ENCODE measurements around the gene WDR62.

Gene WDR62

DNA sequence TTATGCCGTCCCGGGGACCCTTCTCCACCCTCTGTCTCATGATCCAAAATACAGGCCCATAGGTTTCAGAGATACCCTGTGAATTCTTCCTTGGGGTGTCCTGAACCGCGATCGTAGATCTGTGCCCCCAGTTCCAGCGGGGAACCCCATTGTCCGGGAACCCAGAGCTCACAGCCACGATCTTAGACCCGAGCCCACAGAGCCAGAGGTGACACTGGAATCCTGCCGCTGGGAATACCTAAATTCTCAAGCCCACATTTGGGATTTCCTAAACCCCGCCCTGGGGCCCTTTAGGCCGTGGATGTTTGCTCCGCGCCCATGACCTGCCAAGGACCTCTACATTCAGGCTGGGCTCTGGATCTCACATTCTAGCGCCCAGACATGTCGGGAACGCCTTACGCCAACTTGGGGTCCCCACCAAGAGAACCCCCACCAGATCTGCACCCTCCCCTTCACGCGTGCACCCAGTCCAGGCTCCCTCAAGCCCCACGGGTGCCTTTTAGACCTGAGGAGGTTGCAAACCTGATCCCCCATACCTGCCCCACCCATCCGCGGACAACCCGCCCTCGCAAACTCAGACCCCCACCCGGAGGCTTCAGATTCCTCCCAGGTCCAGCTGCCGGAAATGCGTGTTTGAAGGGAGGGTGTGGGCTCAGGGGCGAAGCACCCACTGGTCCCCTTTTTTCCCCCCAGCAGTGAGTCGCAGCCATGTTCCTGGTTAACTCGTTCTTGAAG is 85.8 kb downstream of the WDR62 start:
- TF ChIP-seq CTCF (IDR thresholded peaks at IDR 0.05; ENCODE audit: insufficient read depth, low read length) (no peak), GABPA (IDR thresholded peaks at IDR 0.05; ENCODE audit: low read depth) (no peak)
- TF ChIP-seq, protein P1, sequence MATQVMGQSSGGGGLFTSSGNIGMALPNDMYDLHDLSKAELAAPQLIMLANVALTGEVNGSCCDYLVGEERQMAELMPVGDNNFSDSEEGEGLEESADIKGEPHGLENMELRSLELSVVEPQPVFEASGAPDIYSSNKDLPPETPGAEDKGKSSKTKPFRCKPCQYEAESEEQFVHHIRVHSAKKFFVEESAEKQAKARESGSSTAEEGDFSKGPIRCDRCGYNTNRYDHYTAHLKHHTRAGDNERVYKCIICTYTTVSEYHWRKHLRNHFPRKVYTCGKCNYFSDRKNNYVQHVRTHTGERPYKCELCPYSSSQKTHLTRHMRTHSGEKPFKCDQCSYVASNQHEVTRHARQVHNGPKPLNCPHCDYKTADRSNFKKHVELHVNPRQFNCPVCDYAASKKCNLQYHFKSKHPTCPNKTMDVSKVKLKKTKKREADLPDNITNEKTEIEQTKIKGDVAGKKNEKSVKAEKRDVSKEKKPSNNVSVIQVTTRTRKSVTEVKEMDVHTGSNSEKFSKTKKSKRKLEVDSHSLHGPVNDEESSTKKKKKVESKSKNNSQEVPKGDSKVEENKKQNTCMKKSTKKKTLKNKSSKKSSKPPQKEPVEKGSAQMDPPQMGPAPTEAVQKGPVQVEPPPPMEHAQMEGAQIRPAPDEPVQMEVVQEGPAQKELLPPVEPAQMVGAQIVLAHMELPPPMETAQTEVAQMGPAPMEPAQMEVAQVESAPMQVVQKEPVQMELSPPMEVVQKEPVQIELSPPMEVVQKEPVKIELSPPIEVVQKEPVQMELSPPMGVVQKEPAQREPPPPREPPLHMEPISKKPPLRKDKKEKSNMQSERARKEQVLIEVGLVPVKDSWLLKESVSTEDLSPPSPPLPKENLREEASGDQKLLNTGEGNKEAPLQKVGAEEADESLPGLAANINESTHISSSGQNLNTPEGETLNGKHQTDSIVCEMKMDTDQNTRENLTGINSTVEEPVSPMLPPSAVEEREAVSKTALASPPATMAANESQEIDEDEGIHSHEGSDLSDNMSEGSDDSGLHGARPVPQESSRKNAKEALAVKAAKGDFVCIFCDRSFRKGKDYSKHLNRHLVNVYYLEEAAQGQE (IDR thresholded peaks at IDR 0.05; ENCODE audit: insufficient replicate concordance, low read depth): no peak
- DNase-seq (ENCODE audit: low read depth in 1 of 2, low spot score in 1 of 2): peak; percentile 43 to 50
- Histone ChIP-seq H3K27ac (replicated peaks) (peak overlapping the region; percentile 94), H3K27me3 (ENCODE audit: insufficient read depth, poor library complexity, severe bottlenecking) (no peaks in the 10 kb centered on the region), H3K4me3 (replicated peaks; ENCODE audit: insufficient read depth, low read length) (peak overlapping the region; percentile 92)

GRCh38 chr19:36141039-36141927 is 86.6 kb downstream of the WDR62 start:
- 0 out of 2 replicates have a peak, but pooled peaks have one; percentile 30 for TF ChIP-seq POLR2AphosphoS5 (IDR thresholded peaks at IDR 0.05; ENCODE audit: low read depth)
- TF ChIP-seq, protein P1 (IDR thresholded peaks at IDR 0.05; ENCODE audit: insufficient replicate concordance, low read depth): no peak
- H3K27ac ChIP-seq (replicated peaks): peak overlapping the region; percentile 94
- peak; percentile 70 to 89 for DNase-seq (ENCODE audit: low read depth in 1 of 2, low spot score in 1 of 2)
- peak overlapping the region; percentile 92 for H3K4me3 ChIP-seq (replicated peaks; ENCODE audit: insufficient read depth, low read length)
- H3K27me3 ChIP-seq (ENCODE audit: insufficient read depth, poor library complexity, severe bottlenecking): no peaks in the 10 kb centered on the region

- Histone ChIP-seq H3K27ac (replicated peaks) (no peak overlapping the region), H3K27me3 (ENCODE audit: insufficient read depth, poor library complexity, severe bottlenecking) (no peaks in the 10 kb centered on the region), H3K4me3 (replicated peaks; ENCODE audit: insufficient read depth, low read length) (no peak overlapping the region)
- TF ChIP-seq POLR2AphosphoS5 (IDR thresholded peaks at IDR 0.05; ENCODE audit: low read depth) (no peak), CTCF (IDR thresholded peaks at IDR 0.05; ENCODE audit: insufficient read depth, low read length) (no peak), SPI1 (IDR thresholded peaks at IDR 0.05; ENCODE audit: borderline replicate concordance, low read depth) (no peak), GABPA (IDR thresholded peaks at IDR 0.05; ENCODE audit: low read depth) (no peak)
- TF ChIP-seq, protein P1 (IDR thresholded peaks at IDR 0.05; ENCODE audit: insufficient replicate concordance, low read depth): no peak
- DNase-seq (ENCODE audit: low read depth in 1 of 2, low spot score in 1 of 2): no peak
Measured at GRCh38 chr19:36142046-36142445, 87.3 kb downstream of the WDR62 start.
